Skeletal muscle satellite cell (primary cell): ENCODE results near the gene KCNIP1.

ENCODE experiments used
- H3K27me3 ChIP-seq: 2 replicates; pipeline ENCODE4 v1.7.0; 2013; ENCODE audit warnings: low read length; ENCODE audit not compliant: control insufficient read depth, insufficient read depth
- H3K36me3 ChIP-seq: 2 replicates; pipeline ENCODE4 v1.7.0; 2013; ENCODE audit warnings: mild to moderate bottlenecking, control low read depth, low read length; ENCODE audit not compliant: insufficient read depth
- H3K4me1 ChIP-seq: 2 replicates; pipeline ENCODE4 v1.7.0; 2013; ENCODE audit warnings: low read length; ENCODE audit not compliant: control insufficient read depth, insufficient read depth
- H3K4me2 ChIP-seq: 2 replicates; pipeline ENCODE4 v1.7.0; 2013; ENCODE audit warnings: mild to moderate bottlenecking, low read length
- H3K4me3 ChIP-seq: 2 replicates; pipeline ENCODE4 v1.7.0; 2013; ENCODE audit warnings: low read length
- H3K9ac ChIP-seq: 2 replicates; pipeline ENCODE4 v1.7.0; 2013; ENCODE audit warnings: mild to moderate bottlenecking, low read depth, low read length, moderate library complexity
- H3K9me3 ChIP-seq: replicated peaks from 2 replicates; pipeline ENCODE4 v1.7.0; 2013; ENCODE audit warnings: mild to moderate bottlenecking, control low read depth, low read length

Gene KCNIP1

GRCh38 chr5:170606941-170607340, 103.1 kb downstream of the KCNIP1 start:
- no peak overlapping the region for H3K4me2 ChIP-seq
- H3K27me3 ChIP-seq = peaks cover 25% of the 10 kb centered on the region
- no peaks in the 10 kb centered on the region for H3K4me1 ChIP-seq
- no peaks in the 10 kb centered on the region for H3K9me3 ChIP-seq
- no peak overlapping the region for H3K4me3 ChIP-seq
- H3K36me3 ChIP-seq = no peaks in the 10 kb centered on the region
- no peak overlapping the region for H3K9ac ChIP-seq

- no peak overlapping the region for H3K9ac ChIP-seq
- no peaks in the 10 kb centered on the region for H3K9me3 ChIP-seq
- H3K27me3 ChIP-seq = peaks cover 20% of the 10 kb centered on the region
- no peaks in the 10 kb centered on the region for H3K4me1 ChIP-seq
- no peak overlapping the region for H3K4me2 ChIP-seq
- H3K36me3 ChIP-seq = no peaks in the 10 kb centered on the region
- H3K4me3 ChIP-seq = no peak overlapping the region
These were observed 107.8 kb downstream of the KCNIP1 start for GRCh38 chr5:170611449-170612090.

- Histone ChIP-seq H3K4me1 (no peaks in the 10 kb centered on the region), H3K4me3 (no peak overlapping the region), H3K36me3 (no peaks in the 10 kb centered on the region), H3K27me3 (peaks cover 15% of the 10 kb centered on the region), H3K4me2 (no peak overlapping the region), H3K9ac (no peak overlapping the region), H3K9me3 (no peaks in the 10 kb centered on the region)
These were observed 108.4 kb downstream of the KCNIP1 start for GRCh38 chr5:170612256-170612678.

- Histone ChIP-seq H3K4me1 (no peaks in the 10 kb centered on the region), H3K9ac (no peak overlapping the region), H3K36me3 (no peaks in the 10 kb centered on the region)
These were observed 110.3 kb downstream of the KCNIP1 start for GRCh38 chr5:170614065-170614490.

GRCh38 chr5:170614720-170615119, 110.9 kb downstream of the KCNIP1 start:
- Histone ChIP-seq H3K36me3 (no peaks in the 10 kb centered on the region), H3K4me3 (no peak overlapping the region), H3K9me3 (no peaks in the 10 kb centered on the region), H3K4me1 (no peaks in the 10 kb centered on the region), H3K27me3 (peaks cover 6% of the 10 kb centered on the region), H3K4me2 (no peak overlapping the region), H3K9ac (no peak overlapping the region)

More at GRCh38 chr5:170614065-170614490, 110.3 kb downstream of the KCNIP1 start:
- peaks cover 6% of the 10 kb centered on the region for H3K27me3 ChIP-seq
- H3K9me3 ChIP-seq = no peaks in the 10 kb centered on the region
- no peak overlapping the region for H3K4me3 ChIP-seq
- H3K4me2 ChIP-seq = no peak overlapping the region

- H3K4me3 ChIP-seq = no peak overlapping the region
- H3K9ac ChIP-seq = no peak overlapping the region
- no peaks in the 10 kb centered on the region for H3K9me3 ChIP-seq
- H3K4me1 ChIP-seq = no peaks in the 10 kb centered on the region
- H3K4me2 ChIP-seq = no peak overlapping the region
- H3K36me3 ChIP-seq = no peaks in the 10 kb centered on the region
- peaks cover 10% of the 10 kb centered on the region for H3K27me3 ChIP-seq
These were observed 114.0 kb downstream of the KCNIP1 start for GRCh38 chr5:170617533-170618490.

- Histone ChIP-seq H3K4me1 (no peaks in the 10 kb centered on the region), H3K27me3 (peaks cover 14% of the 10 kb centered on the region), H3K9ac (no peak overlapping the region)
These were observed 116.0 kb downstream of the KCNIP1 start for GRCh38 chr5:170619869-170620268.

GRCh38 chr5:170622933-170623332, 119.1 kb downstream of the KCNIP1 start:
- H3K9ac ChIP-seq = no peak overlapping the region
- H3K4me1 ChIP-seq = no peaks in the 10 kb centered on the region
- no peak overlapping the region for H3K4me2 ChIP-seq
- H3K4me3 ChIP-seq = no peak overlapping the region
- peaks cover 8% of the 10 kb centered on the region for H3K27me3 ChIP-seq
- H3K36me3 ChIP-seq = no peaks in the 10 kb centered on the region
- H3K9me3 ChIP-seq = no peaks in the 10 kb centered on the region

More at GRCh38 chr5:170619869-170620268, 116.0 kb downstream of the KCNIP1 start:
- Histone ChIP-seq H3K9me3 (no peaks in the 10 kb centered on the region), H3K4me2 (no peak overlapping the region), H3K4me3 (no peak overlapping the region), H3K36me3 (no peaks in the 10 kb centered on the region)

- peaks cover 8% of the 10 kb centered on the region for H3K27me3 ChIP-seq
- no peak overlapping the region for H3K4me3 ChIP-seq
- H3K9me3 ChIP-seq = no peaks in the 10 kb centered on the region
- no peak overlapping the region for H3K9ac ChIP-seq
- H3K4me1 ChIP-seq = no peaks in the 10 kb centered on the region
- no peaks in the 10 kb centered on the region for H3K36me3 ChIP-seq
- no peak overlapping the region for H3K4me2 ChIP-seq
These were observed 119.9 kb downstream of the KCNIP1 start for GRCh38 chr5:170623576-170624181.

GRCh38 chr5:170625221-170626165, 121.7 kb downstream of the KCNIP1 start:
- Histone ChIP-seq H3K9me3 (no peaks in the 10 kb centered on the region), H3K9ac (no peak overlapping the region), H3K4me3 (no peak overlapping the region), H3K27me3 (peaks cover 8% of the 10 kb centered on the region), H3K36me3 (no peaks in the 10 kb centered on the region), H3K4me1 (no peaks in the 10 kb centered on the region), H3K4me2 (no peak overlapping the region)
